Mesendoderm (in vitro differentiated cells): ENCODE measurements around the gene LSM12.
"Not testable (repeated sequence)": the region's sequence is repeated elsewhere in the genome, so short reads cannot be mapped to it uniquely, and the experiment has no call there.

Experiments
- DNase-seq: peaks from one replicate; pipeline ENCODE4 v3.0.0; 2013
- H2AK5ac ChIP-seq: 2 replicates; pipeline ENCODE4 v1.6.1; 2013; ENCODE audit warnings: low read length, inconsistent platforms
- H2BK120ac ChIP-seq: 2 replicates; pipeline ENCODE4 v1.6.1; 2013; ENCODE audit warnings: low read depth, mild to moderate bottlenecking, low read length, moderate library complexity, mixed read lengths
- H2BK15ac ChIP-seq: replicated peaks from 2 replicates; pipeline ENCODE4 v1.6.1; 2013; ENCODE audit warnings: low read depth, mild to moderate bottlenecking, moderate library complexity
- H2BK5ac ChIP-seq: 2 replicates; pipeline ENCODE4 v1.6.1; 2013; ENCODE audit warnings: low read length, inconsistent platforms
- H3K18ac ChIP-seq: 2 replicates; pipeline ENCODE4 v1.6.1; 2013; ENCODE audit warnings: mild to moderate bottlenecking, low read length, mixed read lengths
- H3K23ac ChIP-seq: one replicate; pipeline ENCODE4 v1.6.1; 2013; ENCODE audit warnings: low read length
- H3K27ac ChIP-seq: 2 replicates; pipeline ENCODE4 v1.5.1; 2013; ENCODE audit warnings: low read depth, mild to moderate bottlenecking, inconsistent platforms, low read length, moderate library complexity
- H3K27me3 ChIP-seq: 2 replicates; pipeline ENCODE4 v1.6.1; 2013; ENCODE audit warnings: low read length, control low read depth, mild to moderate bottlenecking, inconsistent platforms; ENCODE audit not compliant: insufficient read depth, poor library complexity
- H3K36me3 ChIP-seq: 2 replicates; pipeline ENCODE4 v1.6.1; 2013; ENCODE audit warnings: low read length, inconsistent platforms; ENCODE audit not compliant: control insufficient read depth, insufficient read depth
- H3K4ac ChIP-seq: one replicate; pipeline ENCODE4 v1.6.1; 2013; ENCODE audit warnings: low read depth, mild to moderate bottlenecking, low read length, moderate library complexity
- H3K4me1 ChIP-seq: 2 replicates; pipeline ENCODE4 v1.6.1; 2013; ENCODE audit warnings: low read depth, low read length, inconsistent platforms; ENCODE audit not compliant: control insufficient read depth
- H3K4me2 ChIP-seq: 2 replicates; pipeline ENCODE4 v1.6.1; 2013; ENCODE audit warnings: low read length
- H3K4me3 ChIP-seq: 2 replicates; pipeline ENCODE4 v1.5.1; 2013; ENCODE audit warnings: mild to moderate bottlenecking, low read length
- H3K56ac ChIP-seq: one replicate; pipeline ENCODE4 v1.6.1; 2013; ENCODE audit warnings: low read length
- H3K79me1 ChIP-seq: 2 replicates; pipeline ENCODE4 v1.6.1; 2013; ENCODE audit warnings: low read length, inconsistent platforms
- H3K79me2 ChIP-seq: 2 replicates; pipeline ENCODE4 v1.6.1; 2013; ENCODE audit warnings: mild to moderate bottlenecking, low read length; ENCODE audit not compliant: control insufficient read depth, insufficient read depth
- H3K9ac ChIP-seq: 2 replicates; pipeline ENCODE4 v1.6.1; 2013; ENCODE audit warnings: low read length, inconsistent platforms
- H4K5ac ChIP-seq: one replicate; pipeline ENCODE4 v1.6.1; 2013; ENCODE audit warnings: low read length
- H4K8ac ChIP-seq: one replicate; pipeline ENCODE4 v1.6.1; 2013; ENCODE audit warnings: low read depth, mild to moderate bottlenecking, control low read depth, low read length, moderate library complexity
- WGBS: extraction: QIAGEN DNeasy Blood & Tissue Kit; methylation state at CpG from one replicate; pipeline ENCODE4 v1.1.7; 2013; ENCODE audit warnings: low lambda C conversion rate, missing lambda C conversion rate; ENCODE audit not compliant: insufficient coverage; ENCODE audit errors: extremely low coverage; 5-methylcytosine and 5-hydroxymethylcytosine counted together

Gene LSM12

DNA sequence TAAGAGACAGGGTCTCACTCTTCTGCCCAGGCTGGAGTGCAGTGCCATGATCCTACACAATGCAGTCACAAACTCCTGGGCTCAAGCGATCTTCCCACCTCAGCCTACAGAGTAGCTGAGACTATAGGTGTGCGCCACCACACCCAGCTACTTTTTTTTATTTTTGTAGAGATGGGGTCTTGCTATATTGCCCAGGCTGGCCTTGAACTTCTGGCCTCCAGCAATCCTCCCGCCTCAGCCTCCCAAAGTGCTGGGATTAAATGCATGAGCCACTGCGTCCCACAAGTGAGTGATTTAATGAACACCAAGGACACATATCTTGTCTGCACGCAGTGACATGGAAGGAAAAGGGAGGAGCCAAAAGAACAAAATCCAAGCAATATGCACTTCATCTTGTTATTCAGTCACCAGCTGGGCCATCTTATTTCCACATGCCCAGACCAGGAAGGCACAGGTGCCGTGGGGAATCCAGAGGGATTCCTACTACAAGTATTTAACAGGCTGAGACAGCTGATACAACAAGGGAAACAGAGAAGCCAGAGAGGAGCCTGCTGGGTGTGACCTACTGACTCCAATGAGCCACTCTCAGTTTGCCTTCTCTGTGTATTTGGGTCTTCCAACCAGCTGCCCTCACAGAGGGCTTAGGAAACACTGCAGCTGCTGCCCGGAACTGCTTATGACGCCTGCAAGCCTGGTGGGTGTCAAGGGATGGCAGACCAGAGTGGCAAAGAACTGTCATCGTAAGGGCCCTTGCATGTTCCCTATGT is 17.0 kb downstream of the LSM12 start:
- H2AK5ac ChIP-seq: no peak overlapping the region
- H3K4ac ChIP-seq: no peak overlapping the region
- no peak overlapping the region for H3K56ac ChIP-seq
- no peak overlapping the region for H3K9ac ChIP-seq
- H3K27ac ChIP-seq: no peak overlapping the region
- no peak overlapping the region for H3K18ac ChIP-seq
- peaks cover 8% of the 10 kb centered on the region for H3K36me3 ChIP-seq
- no peak overlapping the region for H3K23ac ChIP-seq
- no peak overlapping the region for H3K4me2 ChIP-seq
- H2BK120ac ChIP-seq: no peak overlapping the region
- H3K27me3 ChIP-seq: no peaks in the 10 kb centered on the region
- no peak overlapping the region for H2BK15ac ChIP-seq
- no peak overlapping the region for H3K4me3 ChIP-seq
- no CpG with 5 or more reads among the region's 9 CpGs for WGBS
- no peaks in the 10 kb centered on the region for H3K4me1 ChIP-seq
- H2BK5ac ChIP-seq: no peak overlapping the region
- no peak overlapping the region for H4K5ac ChIP-seq
- peaks cover 16% of the 10 kb centered on the region for H3K79me1 ChIP-seq
- DNase-seq: no peak
- peaks cover 41% of the 10 kb centered on the region for H3K79me2 ChIP-seq
- no peak overlapping the region for H4K8ac ChIP-seq

DNA sequence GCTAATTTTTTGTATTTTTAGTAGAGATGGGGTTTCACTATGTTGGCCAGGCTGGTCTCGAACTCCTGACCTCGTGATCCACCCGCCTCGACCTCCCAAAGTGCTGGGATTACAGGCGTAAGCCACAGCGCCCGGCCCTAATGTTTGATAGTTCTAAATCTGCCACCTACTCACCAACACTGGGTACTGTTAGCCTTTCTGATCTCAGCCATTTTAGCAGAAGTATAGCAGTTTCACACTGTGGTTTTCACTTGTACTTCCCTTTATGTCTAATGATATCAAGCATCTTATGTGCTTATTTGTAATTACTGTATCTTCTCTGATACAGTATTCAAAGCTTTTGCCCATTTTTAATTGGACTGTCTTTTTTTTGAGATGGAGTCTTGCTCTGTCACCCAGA is 19.6 kb downstream of the LSM12 start:
- H3K9ac ChIP-seq: not testable (repeated sequence)

DNA sequence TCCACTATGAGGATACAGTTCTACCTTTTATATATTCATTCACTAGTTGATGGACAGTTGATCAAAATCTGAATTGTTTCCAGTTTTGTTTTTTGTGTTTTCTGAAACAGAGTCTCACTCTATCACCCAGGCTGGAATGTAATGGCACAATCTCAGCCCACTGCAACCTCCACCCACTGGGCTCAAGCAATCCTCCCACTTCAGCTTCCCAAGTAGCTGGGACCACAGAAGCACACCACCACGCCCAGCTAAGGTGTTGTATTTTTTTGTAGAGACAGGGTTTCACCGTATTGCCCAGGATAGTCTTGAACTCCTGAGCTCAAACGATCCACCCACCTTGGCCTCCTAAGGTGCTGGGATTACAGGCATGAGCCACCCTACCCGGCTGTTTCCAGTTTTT is 21.0 kb downstream of the LSM12 start:
- WGBS: no CpG with 5 or more reads among the region's 4 CpGs
- H3K18ac ChIP-seq: no peak overlapping the region
- peaks cover 44% of the 10 kb centered on the region for H3K79me2 ChIP-seq
- no peak overlapping the region for H2BK5ac ChIP-seq
- no peak overlapping the region for H2BK120ac ChIP-seq
- no peaks in the 10 kb centered on the region for H3K4me1 ChIP-seq
- no peak overlapping the region for H2AK5ac ChIP-seq
- no peak overlapping the region for H2BK15ac ChIP-seq
- H3K36me3 ChIP-seq: peaks cover 4% of the 10 kb centered on the region
- DNase-seq: no peak
- no peak overlapping the region for H3K23ac ChIP-seq
- H3K79me1 ChIP-seq: peaks cover 7% of the 10 kb centered on the region
- H3K27ac ChIP-seq: no peak overlapping the region
- no peak overlapping the region for H3K4ac ChIP-seq
- no peak overlapping the region for H3K4me2 ChIP-seq
- no peak overlapping the region for H3K56ac ChIP-seq
- no peak overlapping the region for H4K8ac ChIP-seq
- no peak overlapping the region for H3K4me3 ChIP-seq
- no peak overlapping the region for H3K9ac ChIP-seq
- H3K27me3 ChIP-seq: no peaks in the 10 kb centered on the region
- H4K5ac ChIP-seq: no peak overlapping the region

More for the DNA sequence above, 19.6 kb downstream of the LSM12 start:
- not testable (repeated sequence) for DNase-seq, H3K18ac ChIP-seq, H4K8ac ChIP-seq, H3K4me3 ChIP-seq, H3K27ac ChIP-seq, H3K23ac ChIP-seq, H4K5ac ChIP-seq, H3K79me1 ChIP-seq, H3K4me2 ChIP-seq, H3K27me3 ChIP-seq, H2AK5ac ChIP-seq, H3K56ac ChIP-seq, H2BK5ac ChIP-seq, H2BK15ac ChIP-seq, H2BK120ac ChIP-seq, H3K4me1 ChIP-seq, H3K36me3 ChIP-seq, H3K4ac ChIP-seq
- peaks cover 39% of the 10 kb centered on the region for H3K79me2 ChIP-seq
- no CpG with 5 or more reads among the region's 7 CpGs for WGBS

DNA sequence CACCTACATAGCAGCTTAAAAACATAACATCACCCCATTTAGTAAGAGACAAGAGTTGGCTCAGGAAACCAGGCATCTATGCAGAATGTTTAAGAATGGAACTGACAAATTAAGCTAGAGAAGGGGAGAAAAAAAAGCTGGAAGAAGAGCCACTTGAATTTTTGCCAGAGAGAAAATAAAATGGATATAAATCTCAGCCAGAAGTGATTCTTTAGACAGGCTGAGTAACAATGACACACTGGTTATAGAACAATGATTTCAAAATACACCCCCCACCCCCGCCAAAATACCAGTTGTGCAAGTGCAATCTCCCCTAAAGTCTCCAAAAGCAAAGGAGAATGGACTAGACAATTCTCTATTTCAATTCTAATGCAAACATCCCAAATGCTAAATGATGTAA is 22.4 kb downstream of the LSM12 start:
- H3K23ac ChIP-seq: no peak overlapping the region
- no peak for DNase-seq
- WGBS: no CpG with 5 or more reads among the region's 1 CpG
- H3K27ac ChIP-seq: no peak overlapping the region
- no peak overlapping the region for H3K4ac ChIP-seq
- no peaks in the 10 kb centered on the region for H3K4me1 ChIP-seq
- no peak overlapping the region for H2AK5ac ChIP-seq
- H2BK5ac ChIP-seq: no peak overlapping the region
- no peak overlapping the region for H3K18ac ChIP-seq
- no peak overlapping the region for H2BK15ac ChIP-seq
- H2BK120ac ChIP-seq: no peak overlapping the region
- peaks cover 8% of the 10 kb centered on the region for H3K79me1 ChIP-seq
- no peak overlapping the region for H3K4me3 ChIP-seq
- H4K8ac ChIP-seq: no peak overlapping the region
- H3K9ac ChIP-seq: no peak overlapping the region
- peaks cover 6% of the 10 kb centered on the region for H3K36me3 ChIP-seq
- no peak overlapping the region for H4K5ac ChIP-seq
- H3K27me3 ChIP-seq: no peaks in the 10 kb centered on the region
- H3K79me2 ChIP-seq: peaks cover 42% of the 10 kb centered on the region
- no peak overlapping the region for H3K56ac ChIP-seq
- no peak overlapping the region for H3K4me2 ChIP-seq

DNA sequence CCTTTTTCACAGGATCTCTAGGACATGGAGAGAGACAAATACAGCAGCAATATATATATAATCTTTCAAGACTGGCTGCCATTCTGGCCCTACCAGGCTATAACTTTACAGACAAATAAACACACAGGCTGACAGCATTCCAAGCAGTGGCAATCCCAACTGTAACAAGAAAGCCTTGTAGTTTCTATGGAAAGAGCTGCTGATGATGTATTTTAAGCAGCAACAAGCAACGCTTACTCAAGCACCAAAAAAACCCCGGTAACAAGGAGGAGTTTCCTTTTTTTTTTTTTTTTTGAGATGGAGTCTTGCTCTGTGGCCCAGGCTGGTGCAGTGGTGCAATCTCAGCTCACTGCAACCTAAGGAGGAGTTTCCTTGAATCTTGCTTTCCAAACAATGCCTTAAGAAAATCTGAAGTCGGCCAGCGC is 23.2 kb downstream of the LSM12 start:
- no peak overlapping the region for H3K27ac ChIP-seq
- no peak overlapping the region for H3K4me2 ChIP-seq
- no peak overlapping the region for H3K23ac ChIP-seq
- H4K5ac ChIP-seq: no peak overlapping the region
- H2BK120ac ChIP-seq: no peak overlapping the region
- H2AK5ac ChIP-seq: no peak overlapping the region
- no CpG with 5 or more reads among the region's 4 CpGs for WGBS
- H3K18ac ChIP-seq: no peak overlapping the region
- no peaks in the 10 kb centered on the region for H3K4me1 ChIP-seq
- peaks cover 4% of the 10 kb centered on the region for H3K36me3 ChIP-seq
- H3K79me2 ChIP-seq: peaks cover 41% of the 10 kb centered on the region
- no peak overlapping the region for H2BK5ac ChIP-seq
- no peak overlapping the region for H3K4me3 ChIP-seq
- no peak overlapping the region for H3K56ac ChIP-seq
- DNase-seq: no peak
- no peak overlapping the region for H3K9ac ChIP-seq
- H2BK15ac ChIP-seq: no peak overlapping the region
- peaks cover 8% of the 10 kb centered on the region for H3K79me1 ChIP-seq
- no peak overlapping the region for H4K8ac ChIP-seq
- no peak overlapping the region for H3K4ac ChIP-seq
- H3K27me3 ChIP-seq: no peaks in the 10 kb centered on the region
